ENCODE measurements around the gene MUC4.
"Not testable (repeated sequence)": the region's sequence is repeated elsewhere in the genome, so short reads cannot be mapped to it uniquely, and the experiment has no call there.

Gene MUC4

DNA sequence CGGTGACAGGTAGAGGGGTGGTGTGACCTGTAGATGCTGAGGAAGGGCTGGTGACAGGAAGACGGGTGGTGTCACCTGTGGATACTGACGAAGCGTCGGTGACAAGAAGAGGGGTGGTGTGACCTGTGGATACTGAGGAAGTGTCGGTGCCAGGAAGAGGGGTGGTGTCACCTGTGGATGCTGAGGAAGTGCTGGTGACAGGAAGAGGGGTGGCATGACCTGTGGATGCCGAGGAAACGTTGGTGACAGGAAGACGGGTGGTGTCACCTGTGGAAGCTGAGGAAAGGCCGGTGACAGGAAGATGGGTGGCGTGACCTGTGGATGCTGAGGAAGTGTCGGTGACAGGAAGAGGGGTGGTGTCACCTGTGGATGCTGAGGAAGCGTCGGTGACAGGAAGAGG lies 27.7 kb downstream of the MUC4 start:
- DNase-seq: not testable (repeated sequence)

DNA sequence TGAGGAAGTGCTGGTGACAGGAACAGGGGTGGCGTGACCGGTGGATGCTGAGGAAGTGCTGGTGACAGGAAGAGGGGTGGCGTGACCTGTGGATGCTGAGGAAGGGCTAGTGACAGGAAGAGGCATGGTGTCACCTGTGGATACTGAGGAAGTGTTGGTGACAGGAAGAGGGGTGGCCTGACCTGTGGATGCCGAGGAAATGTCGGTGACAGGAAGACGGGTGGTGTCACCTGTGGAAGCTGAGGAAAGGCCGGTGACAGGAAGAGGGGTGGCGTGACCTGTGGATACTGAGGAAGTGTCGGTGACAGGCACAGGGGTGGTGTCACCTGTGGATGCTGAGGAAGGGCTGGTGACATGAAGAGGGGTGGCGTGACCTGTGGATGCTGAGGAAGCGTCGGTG lies 30.5 kb downstream of the MUC4 start:
- not testable (repeated sequence) for DNase-seq

DNA sequence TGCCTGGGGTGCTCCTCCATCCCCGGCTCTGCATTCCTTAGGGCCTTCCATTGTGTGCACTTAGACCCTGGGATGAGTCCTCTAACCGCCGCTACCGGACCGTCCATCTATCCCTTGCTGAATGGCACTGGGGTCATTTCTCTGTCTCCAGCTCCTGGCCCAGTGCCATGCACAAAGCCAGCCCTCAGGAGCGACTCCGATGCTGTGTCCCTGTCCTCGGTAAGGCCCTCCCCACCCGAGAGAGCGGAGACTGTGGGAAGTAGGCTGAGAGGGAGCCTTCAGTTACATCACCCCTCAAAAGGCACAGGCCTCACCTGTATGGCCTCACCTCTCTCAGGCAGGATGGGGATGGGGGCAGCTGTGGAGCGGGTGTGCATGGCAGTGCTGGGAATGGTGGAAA lies 33.8 kb downstream of the MUC4 start:
- DNase-seq: no peak

DNA sequence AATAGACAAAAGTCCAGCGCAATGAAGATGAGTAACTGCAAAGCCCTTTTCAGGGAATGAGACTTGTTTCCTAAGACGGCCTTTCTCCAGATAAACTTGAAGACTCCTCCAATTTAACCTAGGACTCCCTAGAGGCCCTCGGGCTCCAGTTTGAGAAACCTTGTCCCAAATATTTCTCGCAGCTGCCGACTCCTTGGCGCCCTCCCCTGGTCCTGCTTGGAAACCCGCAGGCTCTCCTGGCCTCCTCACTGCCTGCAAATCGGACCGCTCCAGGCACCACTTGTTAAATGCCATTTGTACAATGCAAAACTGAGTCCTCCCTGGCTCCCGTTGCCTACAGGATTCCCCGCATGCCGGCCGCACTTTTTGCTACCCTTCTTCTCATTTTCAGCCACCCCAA lies 36.8 kb downstream of the MUC4 start:
- no peak for DNase-seq

DNA sequence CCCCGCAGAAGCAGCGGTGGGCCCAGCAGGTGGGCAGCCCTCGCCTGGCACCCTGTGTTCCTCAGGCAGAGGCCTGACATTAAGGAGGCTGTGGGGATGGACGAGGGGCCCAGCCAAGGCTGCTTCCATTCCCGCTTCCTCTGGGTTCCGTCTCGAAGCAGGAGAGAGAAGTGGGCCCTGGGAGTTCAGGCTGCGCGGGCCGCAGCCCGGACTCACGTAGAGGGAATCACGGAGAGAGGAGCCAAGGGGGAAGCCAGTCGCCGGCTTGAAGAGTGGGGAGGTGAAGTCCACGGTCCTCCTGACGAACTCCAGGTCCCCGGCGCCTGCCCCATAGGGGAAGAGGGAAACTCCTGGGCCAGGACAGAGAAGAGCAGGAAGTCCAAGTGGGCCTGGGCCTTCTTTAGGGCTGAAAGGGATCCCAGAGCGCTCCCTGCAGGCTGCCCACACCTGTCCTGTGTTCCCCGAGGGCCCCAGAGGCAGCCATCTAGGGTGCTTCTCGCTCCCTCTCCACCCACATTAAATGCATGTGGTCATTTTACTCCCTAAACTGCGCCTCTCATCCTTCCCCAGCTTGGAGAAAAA lies 37.7 kb downstream of the MUC4 start:
- DNase-seq: no peak

DNA sequence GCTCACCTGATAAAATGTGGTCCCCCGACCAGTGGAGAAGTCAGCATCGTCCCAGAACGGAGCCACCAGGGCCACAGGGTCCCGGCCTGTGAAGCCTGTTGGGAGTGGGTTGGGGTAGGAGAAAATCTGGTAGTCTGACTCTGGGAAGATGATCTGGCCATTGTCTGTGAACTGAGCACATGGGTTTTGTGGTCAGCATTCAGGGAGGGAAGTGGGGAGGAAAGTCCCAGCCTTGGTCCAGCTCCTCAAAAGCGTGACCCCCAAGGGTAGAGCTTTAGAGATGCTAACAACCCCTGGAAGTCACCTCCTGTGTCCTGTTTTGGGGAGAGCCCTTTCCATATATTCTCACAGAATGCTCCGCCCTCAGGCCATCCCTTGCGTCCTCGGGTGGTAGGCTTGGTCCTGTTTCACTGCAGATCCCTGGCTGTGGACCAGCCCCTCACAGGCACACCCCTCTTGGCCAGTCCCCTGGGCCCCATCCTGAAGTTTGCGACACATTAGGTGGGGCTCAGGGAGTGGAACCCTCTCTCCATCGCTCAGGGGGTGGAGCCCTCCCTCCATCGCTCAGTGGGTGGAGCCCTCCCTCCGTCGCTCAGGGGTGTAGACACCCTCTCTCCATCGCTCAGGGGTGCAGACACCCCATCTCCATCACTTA lies 40.0 kb downstream of the MUC4 start:
- no peak for DNase-seq

DNA sequence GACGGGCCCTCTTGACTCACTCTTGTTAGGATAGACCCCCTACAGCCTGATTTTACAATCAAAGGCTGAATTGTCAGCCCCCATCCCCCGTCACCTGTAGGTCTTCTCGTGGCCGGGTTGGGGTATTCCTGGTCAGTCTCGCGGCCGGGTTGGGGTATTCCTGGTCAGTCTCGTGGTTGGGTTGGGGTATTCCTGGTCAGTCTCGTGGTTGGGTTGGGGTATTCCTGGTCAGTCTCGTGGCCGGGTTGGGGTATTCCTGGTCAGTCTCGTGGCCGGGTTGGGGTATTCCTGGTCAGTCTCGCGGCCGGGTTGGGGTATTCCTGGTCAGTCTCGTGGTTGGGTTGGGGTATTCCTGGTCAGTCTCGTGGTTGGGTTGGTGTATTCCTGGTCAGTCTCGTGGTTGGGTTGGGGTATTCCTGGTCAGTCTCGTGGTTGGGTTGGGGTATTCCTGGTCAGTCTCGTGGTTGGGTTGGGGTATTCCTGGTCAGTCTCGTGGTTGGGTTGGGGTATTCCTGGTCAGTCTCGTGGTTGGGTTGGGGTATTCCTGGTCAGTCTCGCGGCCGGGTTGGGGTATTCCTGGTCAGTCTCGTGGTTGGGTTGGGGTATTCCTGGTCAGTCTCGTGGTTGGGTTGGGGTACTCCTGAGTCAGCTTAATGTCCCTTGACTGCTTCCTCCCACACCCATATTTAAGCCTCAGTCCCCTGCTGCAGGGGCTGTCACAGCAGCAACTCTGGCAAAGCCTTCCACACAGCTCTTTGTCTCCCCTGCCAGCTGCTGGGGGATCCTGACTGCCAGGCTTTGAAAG lies 40.7 kb downstream of the MUC4 start:
- not testable (repeated sequence) for DNase-seq

DNA sequence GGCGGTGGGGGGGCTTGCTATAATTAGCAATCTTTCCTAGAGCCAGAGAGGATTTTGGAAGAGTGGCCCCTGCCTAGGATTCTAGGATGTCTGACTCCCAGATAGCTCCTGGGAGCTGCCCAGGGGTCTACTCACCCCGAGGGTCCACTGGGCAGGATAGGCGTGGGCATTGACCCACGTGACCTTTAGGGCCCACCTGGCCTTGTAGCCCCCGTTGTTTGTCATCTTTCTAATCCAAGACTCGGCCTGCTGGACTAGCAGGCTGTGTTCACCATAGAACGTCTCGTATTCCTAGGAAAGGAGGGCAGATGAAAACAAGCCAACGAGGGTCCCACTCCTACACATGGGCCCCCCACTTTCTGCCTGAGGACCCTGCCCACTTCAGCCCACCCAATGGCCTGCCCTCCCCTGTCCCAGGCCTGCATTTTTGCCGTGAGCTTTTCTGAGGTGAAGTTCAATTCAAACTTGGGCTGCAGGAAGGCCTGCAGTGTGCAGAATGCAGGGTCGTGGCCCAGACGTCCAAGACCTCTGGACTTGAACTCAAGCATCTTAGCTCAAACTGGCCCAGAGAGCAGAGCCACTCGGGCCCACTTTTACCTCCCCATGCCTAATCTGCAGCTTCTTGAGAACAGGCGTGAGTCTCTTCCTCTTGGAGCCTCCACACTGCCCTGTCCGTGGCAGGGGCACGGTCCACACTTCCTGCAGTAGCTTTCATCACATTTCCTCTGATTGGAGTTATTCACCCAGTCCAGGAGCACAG lies 41.5 kb downstream of the MUC4 start:
- DNase-seq: no peak

DNA sequence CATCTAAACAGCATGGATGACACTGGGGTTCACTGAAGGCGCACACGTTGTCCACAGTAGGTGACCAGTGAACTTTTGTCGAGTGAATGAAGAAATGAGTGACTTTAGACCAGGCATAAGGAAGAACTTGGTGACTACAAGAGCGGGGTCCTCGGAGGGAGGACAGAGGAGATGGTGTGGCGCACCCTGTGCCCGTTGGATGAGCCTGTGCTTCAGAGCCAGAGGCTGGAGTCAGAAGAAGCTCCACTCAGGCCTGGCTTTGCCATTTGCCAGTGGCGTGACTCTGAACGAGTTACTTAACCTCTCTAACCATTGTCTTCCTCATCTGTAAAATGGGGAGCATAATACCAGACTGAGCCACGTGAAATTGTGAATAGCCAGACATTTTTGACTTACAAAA lies 42.2 kb downstream of the MUC4 start:
- no peak for DNase-seq

DNA sequence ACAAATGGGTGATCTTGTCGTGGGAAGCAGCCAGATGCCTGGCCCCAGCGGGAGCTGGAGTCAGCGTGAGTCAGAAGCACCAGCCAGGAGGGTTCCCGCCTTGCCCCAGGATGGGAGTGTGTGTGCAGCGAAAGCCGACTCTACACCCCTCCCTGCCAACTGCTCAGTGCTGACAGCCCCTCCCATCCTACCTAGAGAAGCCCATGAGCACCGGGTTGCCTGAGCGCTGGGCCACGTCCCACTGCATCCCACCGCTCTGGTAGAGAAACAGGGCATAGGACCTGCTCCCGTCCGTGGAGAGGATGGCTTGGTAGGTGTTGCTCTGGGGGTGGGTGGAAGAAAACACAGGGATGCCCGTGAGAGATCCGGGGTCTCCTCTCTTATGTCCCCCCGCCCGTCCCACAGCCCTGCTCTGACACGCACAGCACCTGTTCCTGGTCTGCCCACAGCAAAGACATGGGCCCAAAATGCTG lies 42.9 kb downstream of the MUC4 start:
- DNase-seq: no peak

DNA sequence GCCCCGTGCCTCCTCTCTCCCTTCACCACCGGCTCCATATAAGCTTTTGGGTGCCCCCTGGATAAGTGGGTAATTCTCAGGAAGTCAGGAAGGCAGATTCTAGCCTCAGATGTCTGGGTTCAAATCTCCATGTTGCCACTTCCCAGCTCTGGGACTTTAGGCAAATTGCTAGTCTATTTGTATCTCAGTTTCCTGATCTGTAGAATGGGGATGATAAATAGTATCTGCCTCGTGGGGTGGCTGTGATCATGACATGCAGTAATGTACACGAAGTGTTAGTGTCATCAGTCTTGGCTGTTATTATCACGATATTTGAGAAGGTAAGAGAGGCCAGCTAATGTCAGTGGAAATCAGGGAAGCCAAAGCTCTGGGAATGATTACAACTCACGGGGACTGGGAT lies 43.3 kb downstream of the MUC4 start:
- no peak for DNase-seq

DNA sequence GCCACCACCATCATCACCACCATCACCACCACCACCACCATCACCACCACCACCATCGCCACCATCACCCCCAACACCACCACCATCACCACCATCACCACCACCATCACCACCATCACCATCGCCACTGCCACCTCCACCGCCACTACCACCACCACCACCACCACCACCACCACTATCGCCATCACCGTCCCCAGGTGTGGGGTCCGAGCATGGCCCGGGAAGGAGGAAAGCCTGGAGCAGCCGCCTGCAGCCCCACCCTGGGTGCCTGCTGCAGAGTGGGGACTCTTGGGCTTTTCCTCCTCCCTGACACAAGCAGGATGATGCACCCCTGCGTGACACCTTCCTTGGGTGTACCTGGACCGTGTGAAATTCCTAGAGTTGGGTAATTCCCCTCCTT lies 43.9 kb downstream of the MUC4 start:
- no peak for DNase-seq

DNA sequence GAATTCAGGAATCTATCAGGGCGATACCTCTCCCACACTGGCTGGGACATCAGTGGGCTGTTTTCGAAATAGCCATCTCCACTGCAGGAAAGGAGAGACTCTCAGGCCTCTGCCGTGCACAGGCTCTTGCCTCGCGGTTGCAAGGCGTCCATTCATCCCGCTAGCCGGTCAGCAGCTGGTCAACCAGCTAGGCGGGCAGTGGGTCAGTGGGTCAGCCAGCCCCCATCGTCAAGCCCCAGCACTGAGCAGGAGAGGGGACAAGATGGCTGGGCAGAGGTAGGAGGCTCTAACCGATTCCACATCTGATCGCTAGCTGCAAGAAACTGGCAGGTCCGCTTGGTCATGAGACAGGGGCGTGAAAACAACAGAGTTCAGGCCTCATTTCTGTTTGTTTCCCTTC lies 45.1 kb downstream of the MUC4 start:
- DNase-seq: no peak

DNA sequence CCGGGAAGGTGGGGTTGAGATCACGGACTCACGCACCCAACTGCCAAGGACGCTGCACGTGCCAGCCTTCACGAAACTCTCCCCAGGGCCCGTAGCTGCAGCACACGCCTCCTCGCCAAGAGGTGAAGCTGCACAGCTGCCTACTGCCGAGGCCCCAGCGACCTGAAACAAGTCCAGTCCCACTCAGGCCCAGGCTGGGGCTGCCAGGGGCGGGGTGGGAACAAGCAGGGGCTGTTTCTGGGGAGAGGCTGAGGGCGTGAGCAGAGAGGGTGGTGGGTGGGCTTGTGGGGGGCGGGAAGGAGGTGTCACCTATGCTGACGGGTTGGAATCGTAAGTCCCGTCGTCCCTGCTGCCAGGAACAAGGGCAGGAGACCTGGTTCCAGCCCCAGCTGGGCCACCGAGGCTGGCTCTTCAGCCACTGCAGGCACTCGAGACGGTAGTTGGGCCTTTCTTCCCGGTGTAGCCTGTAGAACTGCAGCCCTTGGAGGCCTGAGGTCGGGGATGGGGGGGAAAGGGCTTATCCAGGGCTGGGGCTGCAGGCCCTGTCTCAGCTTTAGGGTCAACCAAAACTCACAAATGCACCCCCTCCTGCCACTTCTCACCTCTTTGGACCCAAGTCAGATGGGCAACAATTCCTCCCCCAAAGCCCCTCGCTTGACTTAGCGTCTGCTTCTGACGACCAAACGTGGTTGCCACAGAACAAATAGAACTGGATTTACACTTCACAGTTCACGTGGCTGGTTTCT lies 46.6 kb downstream of the MUC4 start:
- DNase-seq: no peak

DNA sequence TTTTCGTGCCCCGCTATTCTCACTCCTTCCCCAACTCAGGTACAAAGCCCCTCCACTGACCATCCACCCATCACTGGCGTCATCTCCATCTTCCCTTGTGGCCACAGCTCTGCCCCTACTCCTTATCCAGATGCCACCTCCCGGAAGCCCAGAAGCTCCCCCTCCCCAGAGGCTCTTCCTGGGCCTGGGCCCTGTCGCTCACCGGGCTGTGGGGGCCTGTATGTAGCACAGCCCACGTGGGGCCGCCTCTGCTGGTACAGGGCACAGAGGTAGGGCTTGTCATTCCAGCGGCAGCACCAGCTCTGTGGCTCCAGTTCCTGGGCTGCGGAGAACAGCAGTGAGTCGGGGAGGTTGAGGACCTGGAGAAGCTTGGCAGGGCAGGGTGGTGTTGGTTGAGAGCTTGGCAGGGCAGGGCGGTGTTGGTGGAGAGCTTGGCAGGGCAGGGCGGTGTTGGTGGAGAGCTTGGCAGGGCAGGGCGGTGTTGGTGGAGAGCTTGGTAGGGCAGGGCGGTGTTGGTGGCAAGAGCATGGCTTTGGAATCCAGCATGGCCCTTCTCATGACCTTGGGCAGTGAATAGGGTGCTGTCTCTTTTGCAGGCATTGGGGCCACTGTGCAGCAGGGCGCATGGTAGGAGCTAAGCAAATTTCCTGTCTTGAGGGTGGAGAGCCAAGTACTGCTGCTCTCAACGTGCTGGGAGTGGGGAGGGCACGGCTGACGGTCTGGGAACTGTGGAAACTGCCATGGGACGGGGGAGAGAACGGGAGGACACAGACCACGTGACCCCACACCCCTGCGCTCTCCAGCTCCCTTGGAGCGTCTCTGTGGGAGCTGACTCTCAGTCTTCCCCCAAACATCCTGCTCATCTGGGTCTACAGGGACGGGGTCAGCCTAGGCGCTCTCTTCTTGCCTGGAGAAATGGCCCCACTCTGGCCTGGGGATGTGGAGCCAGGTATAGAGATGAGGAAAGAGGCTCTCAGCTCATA lies 47.6 kb downstream of the MUC4 start:
- DNase-seq: no peak

DNA sequence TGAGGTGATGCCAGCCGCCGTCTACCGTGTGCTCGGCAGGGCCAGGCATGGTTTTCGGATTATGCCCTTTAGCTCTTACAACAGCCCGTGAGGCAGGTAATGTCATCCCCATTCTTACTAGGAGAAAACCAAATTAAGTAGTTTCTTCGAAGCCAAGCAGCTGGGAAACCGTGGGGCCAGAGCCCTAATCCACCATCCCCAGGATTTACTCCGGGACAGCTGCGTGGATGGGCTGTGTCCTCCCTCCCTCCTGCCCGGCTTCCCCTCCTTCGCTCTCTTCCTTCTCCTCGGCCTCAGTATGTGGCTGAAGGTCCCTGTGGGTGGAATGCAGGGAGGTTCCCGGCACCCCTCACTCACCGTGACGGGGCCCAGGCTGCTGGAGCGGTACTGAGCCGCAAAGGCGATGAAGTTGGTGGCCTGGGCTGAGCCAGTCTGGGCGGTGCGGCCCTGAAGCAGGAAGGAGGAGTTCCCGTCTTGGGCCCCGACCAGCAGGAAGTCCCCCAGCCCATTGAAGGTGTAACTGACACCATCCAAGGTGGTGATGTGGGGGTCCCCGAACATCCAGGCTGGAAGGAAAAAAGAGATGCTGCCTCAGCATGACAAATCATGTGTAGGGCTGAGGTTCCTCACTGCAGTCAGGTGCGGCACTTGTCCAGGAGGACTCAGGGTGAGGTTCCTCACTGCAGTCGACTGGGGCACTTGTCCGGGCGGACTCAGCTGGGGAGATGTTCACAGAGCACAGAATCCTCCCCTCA lies 48.5 kb downstream of the MUC4 start:
- no peak for DNase-seq

DNA sequence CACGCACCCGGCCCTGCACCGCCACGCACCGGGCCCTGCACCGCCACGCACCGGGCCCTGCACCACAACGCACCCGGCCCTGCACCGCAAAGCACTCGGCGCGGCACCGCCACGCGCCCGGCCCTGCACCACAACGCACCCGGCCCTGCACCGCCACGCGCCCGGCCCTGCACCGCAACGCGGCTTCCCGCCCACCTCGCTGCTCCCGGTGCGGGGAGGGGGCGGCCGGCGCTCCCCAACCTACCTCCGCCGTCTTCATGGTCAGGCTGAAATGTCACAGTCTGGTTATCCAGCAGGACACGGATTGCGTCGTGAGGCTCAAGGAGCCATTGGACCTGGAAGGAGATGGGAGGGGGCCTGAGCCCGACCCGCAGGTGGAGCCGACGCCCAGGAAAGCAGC lies 49.1 kb downstream of the MUC4 start:
- DNase-seq: no peak

DNA sequence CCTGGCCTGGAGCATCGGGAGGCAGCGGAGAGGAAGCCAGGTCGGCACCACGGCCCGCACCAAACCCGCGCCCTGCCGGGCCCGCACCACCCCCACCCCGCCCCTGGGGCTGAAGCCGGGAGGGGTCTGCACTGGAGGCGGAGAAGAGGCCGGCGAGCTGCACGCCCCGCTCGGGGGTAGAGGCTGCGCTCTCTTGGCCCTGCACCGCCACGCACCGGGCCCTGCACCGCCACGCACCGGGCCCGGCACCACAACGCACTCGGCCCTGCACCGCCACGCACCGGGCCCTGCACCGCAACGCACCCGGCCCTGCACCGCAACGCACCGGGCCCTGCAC lies 49.5 kb downstream of the MUC4 start:
- no peak for DNase-seq

DNA sequence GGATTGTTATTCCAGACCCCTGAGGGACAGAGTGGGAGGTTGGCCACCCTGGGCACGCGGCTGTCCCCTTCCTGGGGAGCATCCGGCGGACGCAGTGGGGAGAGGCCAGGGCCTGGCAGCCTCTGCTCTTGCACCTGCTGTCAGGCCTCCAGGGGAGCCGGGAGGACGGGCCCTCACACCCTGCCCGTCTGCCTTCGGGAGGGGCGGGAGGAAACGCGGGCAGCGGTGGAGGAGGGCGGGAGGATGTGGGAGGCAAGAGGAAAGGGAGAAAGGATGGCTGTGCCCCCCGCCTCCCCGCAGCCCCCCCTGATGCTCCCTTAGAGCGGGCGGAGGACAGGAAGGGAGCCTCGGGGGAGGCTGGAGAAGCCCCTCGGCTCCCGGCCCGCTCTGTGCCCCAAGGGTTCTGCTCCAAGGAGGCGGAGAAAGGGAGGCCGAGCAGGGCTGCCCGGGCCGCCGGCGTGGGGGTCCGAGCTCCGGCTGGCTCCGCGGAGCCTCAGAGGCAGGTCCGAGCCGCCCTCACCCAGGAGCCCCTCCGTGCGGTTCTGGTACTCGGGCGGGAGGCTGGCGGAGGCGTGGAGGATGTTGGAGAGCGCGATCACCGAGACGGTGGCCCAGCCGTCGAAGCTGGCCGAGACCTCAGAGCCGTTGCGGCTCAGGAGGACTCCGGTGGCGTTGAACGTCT lies 50.0 kb downstream of the MUC4 start:
- no peak for DNase-seq

DNA sequence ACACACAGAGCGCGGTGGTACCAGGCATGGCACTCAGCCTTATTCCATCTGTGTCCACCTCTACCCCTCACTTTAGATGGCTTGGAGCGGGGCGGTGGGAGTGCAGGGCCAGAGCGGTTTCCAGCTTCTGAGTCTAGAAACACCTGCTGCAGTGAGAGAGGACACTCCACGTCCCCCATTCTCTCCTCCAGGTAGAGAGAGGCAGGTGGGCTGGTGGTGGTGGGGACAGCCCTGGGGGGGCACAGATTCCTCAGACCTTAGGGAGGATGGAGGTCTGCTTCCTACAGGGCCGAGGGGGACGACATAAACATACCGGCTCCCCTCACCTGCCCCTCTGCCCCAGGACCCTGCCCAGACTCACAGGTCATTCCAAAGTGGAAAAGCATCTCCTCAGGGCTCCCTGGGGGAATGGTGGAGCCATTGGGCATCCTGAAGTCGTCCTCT lies 50.6 kb downstream of the MUC4 start:
- no peak for DNase-seq
